Fibroblast of lung (primary cell): ENCODE results near the gene RIMS4. TPM values are rescaled to one million over a fixed set of nuclear protein-coding genes. Genes with fewer than 3 reads are reported as not detected.

Experiments used
- DNase-seq, 2 donors: peaks; one replicate each; pipeline versions ENCODE4 v3.0.0 to v3.0.0-alpha.2; 2010; ENCODE audit warnings: low read depth in 2 of 2
- H2AFZ ChIP-seq: 2 replicates; pipeline ENCODE4 v1.5.1; 2012; ENCODE audit warnings: low read length, control low read depth, inconsistent platforms
- H3K27ac ChIP-seq: 2 replicates; pipeline ENCODE4 v1.5.1; 2011; ENCODE audit warnings: low read length, control low read depth; ENCODE audit not compliant: insufficient read depth
- H3K27me3 ChIP-seq: 2 replicates; pipeline ENCODE4 v1.5.1; 2011; ENCODE audit warnings: mild to moderate bottlenecking, low read length; ENCODE audit not compliant: control insufficient read depth, insufficient read depth
- H3K36me3 ChIP-seq: 2 replicates; pipeline ENCODE4 v1.5.1; 2011; ENCODE audit warnings: low read length; ENCODE audit not compliant: control insufficient read depth, insufficient read depth
- H3K4me1 ChIP-seq: 2 replicates; pipeline ENCODE4 v1.5.1; 2011; ENCODE audit warnings: low read length; ENCODE audit not compliant: control insufficient read depth, insufficient read depth; ENCODE audit errors: extremely low read depth
- H3K4me2 ChIP-seq: 2 replicates; pipeline ENCODE4 v1.5.1; 2011; ENCODE audit warnings: low read length, control low read depth; ENCODE audit not compliant: insufficient read depth; ENCODE audit errors: extremely low read depth
- H3K4me3 ChIP-seq, 4 experiments: fragments of 200-600 bp in 1 of 4; sonication (generic) in 1 of 4; replicated peaks in 1 of 4; 2 replicates each; pipeline ENCODE4 v1.5.1; 2011 to 2016; ENCODE audit warnings: low read length in 4 of 4, low read depth in 3 of 4, mild to moderate bottlenecking in 3 of 4, control low read depth in 2 of 4, inconsistent platforms in 1 of 4, mixed read lengths in 1 of 4; ENCODE audit not compliant: insufficient read depth in 1 of 4; ENCODE audit errors: control extremely low read depth in 1 of 4
- H3K79me2 ChIP-seq: 2 replicates; pipeline ENCODE4 v1.5.1; 2012; ENCODE audit warnings: mild to moderate bottlenecking, low read length, inconsistent platforms; ENCODE audit not compliant: control insufficient read depth, insufficient read depth
- H3K9ac ChIP-seq: 2 replicates; pipeline ENCODE4 v1.5.1; 2011; ENCODE audit warnings: mild to moderate bottlenecking, low read length, control low read depth; ENCODE audit not compliant: insufficient read depth
- H3K9me3 ChIP-seq: 2 replicates; pipeline ENCODE4 v1.5.1; 2012; ENCODE audit warnings: low read depth, low read length; ENCODE audit not compliant: control insufficient read depth, insufficient read depth
- H4K20me1 ChIP-seq: 2 replicates; pipeline ENCODE4 v1.5.1; 2011; ENCODE audit warnings: low read length; ENCODE audit not compliant: control insufficient read depth, insufficient read depth; ENCODE audit errors: extremely low read depth
- CTCF ChIP-seq, 2 donors: IDR thresholded peaks in 1 of 2; conservative IDR thresholded peaks in 1 of 2; 1 replicate in 1 of 2; 2 replicates in 1 of 2; pipeline ENCODE4 v1.5.1; 2011 to 2012; ENCODE audit warnings: low read length in 2 of 2, control low read depth in 1 of 2, inconsistent platforms in 1 of 2, low read depth in 1 of 2, mild to moderate bottlenecking in 1 of 2
- EZH2 ChIP-seq: IDR thresholded peaks from 2 replicates; pipeline ENCODE4 v1.5.1; 2012; ENCODE audit warnings: low read length, control low read depth, mild to moderate bottlenecking; ENCODE audit errors: missing control alignments
- polyA plus RNA-seq, 2 donors: library from polyadenylated mRNA; depleted of rRNA in 1 of 2; stranded (reverse) in 1 of 2; unstranded in 1 of 2; fragments of >200 nt; gene quantifications; 2 replicates each; pipeline ENCODE4 v1.2.1, GENCODE V29; 2011 to 2012; ENCODE audit warnings: missing spikeins in 1 of 2
- total RNA-seq: library from RNA; depleted of rRNA; stranded (reverse); fragments of >200 nt; gene quantifications from 2 replicates; pipeline ENCODE4 v1.2.1, GENCODE V29; 2014

RIMS4 gene
- total and polyA plus RNA-seq, 2 donors (not counting 1 experiment from before 2014, with no cell fraction given), result under 0.01 to 0.03 TPM

DNA sequence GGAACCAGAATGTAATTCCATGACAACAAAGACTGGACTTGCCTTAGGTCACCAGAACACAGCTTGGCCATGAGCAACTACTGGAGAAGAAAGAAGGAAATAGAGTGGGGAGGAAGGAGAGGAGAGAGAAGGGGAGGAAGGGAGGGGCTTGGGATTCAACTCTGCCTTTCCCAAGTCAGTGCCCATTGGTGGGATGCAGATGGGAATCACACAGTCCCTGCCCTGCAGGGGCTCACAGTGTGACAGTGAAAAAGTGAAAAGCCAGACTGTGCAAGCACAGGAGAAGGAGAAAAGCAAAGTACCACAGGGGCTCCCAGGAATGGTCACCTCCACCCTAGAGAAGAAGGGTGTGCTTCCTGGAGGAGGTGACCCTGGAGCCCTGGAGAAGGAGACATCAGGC is 14.0 kb downstream of the RIMS4 start:
- no peak overlapping the region for H3K27ac ChIP-seq
- H3K79me2 ChIP-seq, result no peaks in the 10 kb centered on the region
- H3K9me3 ChIP-seq, result no peaks in the 10 kb centered on the region
- H3K4me3 ChIP-seq, result no peak overlapping the region
- no peaks in the 10 kb centered on the region for H4K20me1 ChIP-seq
- H3K4me2 ChIP-seq, result no peak overlapping the region
- H2AFZ ChIP-seq, result no peak overlapping the region
- DNase-seq, result no peak
- no peak for TF ChIP-seq CTCF (conservative IDR thresholded peaks at IDR 0.05 in 1 of 2, IDR thresholded peaks at IDR 0.05 in 1 of 2; ENCODE audit: low read depth in 1 of 2, low read length in 2 of 2)
- TF ChIP-seq EZH2, result peak; percentile 37
- peaks cover 3% of the 10 kb centered on the region for H3K27me3 ChIP-seq
- H3K9ac ChIP-seq, result no peak overlapping the region
- H3K36me3 ChIP-seq, result no peaks in the 10 kb centered on the region
- no peaks in the 10 kb centered on the region for H3K4me1 ChIP-seq

DNA sequence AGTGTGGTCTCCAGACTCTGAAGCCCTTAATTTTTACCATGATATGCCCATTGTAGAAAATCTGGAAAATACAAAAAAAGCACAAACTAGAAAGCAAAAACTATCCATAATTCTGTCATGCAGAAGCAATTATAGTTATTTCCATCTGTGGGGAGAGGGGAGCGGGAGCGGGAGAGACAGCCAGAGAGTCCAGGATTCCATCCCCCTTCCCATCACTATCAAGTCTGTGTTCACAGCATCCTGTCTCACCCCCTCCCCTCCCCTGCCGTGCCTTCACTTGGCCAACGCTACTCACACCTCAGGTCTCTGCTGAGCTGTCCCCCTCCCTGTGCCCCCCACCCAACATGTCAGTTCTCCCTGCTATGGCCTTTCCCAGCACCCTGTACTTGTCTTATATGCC is 14.5 kb downstream of the RIMS4 start:
- H3K9ac ChIP-seq, result no peak overlapping the region
- no peak for DNase-seq
- peaks cover 3% of the 10 kb centered on the region for H3K27me3 ChIP-seq
- TF ChIP-seq EZH2, result no peak
- no peak overlapping the region for H3K4me2 ChIP-seq
- no peak overlapping the region for H2AFZ ChIP-seq
- no peaks in the 10 kb centered on the region for H3K36me3 ChIP-seq
- no peak overlapping the region for H3K27ac ChIP-seq
- H3K9me3 ChIP-seq, result no peaks in the 10 kb centered on the region
- no peaks in the 10 kb centered on the region for H4K20me1 ChIP-seq
- H3K79me2 ChIP-seq, result no peaks in the 10 kb centered on the region
- no peak overlapping the region for H3K4me3 ChIP-seq
- no peaks in the 10 kb centered on the region for H3K4me1 ChIP-seq

GRCh38 chr20:44792796-44793195 is 17.6 kb downstream of the RIMS4 start:
- H3K27ac ChIP-seq, result no peak overlapping the region
- H4K20me1 ChIP-seq, result no peaks in the 10 kb centered on the region
- H3K79me2 ChIP-seq, result no peaks in the 10 kb centered on the region
- H3K4me1 ChIP-seq, result no peaks in the 10 kb centered on the region
- no peak overlapping the region for H3K4me3 ChIP-seq
- no peak overlapping the region for H3K4me2 ChIP-seq
- H2AFZ ChIP-seq, result no peak overlapping the region
- H3K27me3 ChIP-seq, result peaks cover 3% of the 10 kb centered on the region
- TF ChIP-seq CTCF (conservative IDR thresholded peaks at IDR 0.05 in 1 of 2, IDR thresholded peaks at IDR 0.05 in 1 of 2; ENCODE audit: low read depth in 1 of 2, low read length in 2 of 2) (no peak), EZH2 (no peak)
- no peaks in the 10 kb centered on the region for H3K36me3 ChIP-seq
- no peak for DNase-seq
- no peaks in the 10 kb centered on the region for H3K9me3 ChIP-seq
- H3K9ac ChIP-seq, result no peak overlapping the region
